ENCODE data around the gene MAP3K19. TPM values are rescaled to one million over a fixed set of nuclear protein-coding genes. Genes with fewer than 3 reads are reported as not detected.

Gene MAP3K19
- total RNA-seq, 4 donors from 2014 or later, result not detected

GRCh38 chr2:134919341-134920210 is 127.7 kb downstream of the MAP3K19 start:
- peak; percentile 24 for DNase-seq (ENCODE audit: low spot score)
- TF ChIP-seq, protein P1, sequence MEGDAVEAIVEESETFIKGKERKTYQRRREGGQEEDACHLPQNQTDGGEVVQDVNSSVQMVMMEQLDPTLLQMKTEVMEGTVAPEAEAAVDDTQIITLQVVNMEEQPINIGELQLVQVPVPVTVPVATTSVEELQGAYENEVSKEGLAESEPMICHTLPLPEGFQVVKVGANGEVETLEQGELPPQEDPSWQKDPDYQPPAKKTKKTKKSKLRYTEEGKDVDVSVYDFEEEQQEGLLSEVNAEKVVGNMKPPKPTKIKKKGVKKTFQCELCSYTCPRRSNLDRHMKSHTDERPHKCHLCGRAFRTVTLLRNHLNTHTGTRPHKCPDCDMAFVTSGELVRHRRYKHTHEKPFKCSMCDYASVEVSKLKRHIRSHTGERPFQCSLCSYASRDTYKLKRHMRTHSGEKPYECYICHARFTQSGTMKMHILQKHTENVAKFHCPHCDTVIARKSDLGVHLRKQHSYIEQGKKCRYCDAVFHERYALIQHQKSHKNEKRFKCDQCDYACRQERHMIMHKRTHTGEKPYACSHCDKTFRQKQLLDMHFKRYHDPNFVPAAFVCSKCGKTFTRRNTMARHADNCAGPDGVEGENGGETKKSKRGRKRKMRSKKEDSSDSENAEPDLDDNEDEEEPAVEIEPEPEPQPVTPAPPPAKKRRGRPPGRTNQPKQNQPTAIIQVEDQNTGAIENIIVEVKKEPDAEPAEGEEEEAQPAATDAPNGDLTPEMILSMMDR (IDR thresholded peaks at IDR 0.05), result no peak
- peak; percentile 1 for ATAC-seq (ENCODE audit: low FRiP score)

DNA sequence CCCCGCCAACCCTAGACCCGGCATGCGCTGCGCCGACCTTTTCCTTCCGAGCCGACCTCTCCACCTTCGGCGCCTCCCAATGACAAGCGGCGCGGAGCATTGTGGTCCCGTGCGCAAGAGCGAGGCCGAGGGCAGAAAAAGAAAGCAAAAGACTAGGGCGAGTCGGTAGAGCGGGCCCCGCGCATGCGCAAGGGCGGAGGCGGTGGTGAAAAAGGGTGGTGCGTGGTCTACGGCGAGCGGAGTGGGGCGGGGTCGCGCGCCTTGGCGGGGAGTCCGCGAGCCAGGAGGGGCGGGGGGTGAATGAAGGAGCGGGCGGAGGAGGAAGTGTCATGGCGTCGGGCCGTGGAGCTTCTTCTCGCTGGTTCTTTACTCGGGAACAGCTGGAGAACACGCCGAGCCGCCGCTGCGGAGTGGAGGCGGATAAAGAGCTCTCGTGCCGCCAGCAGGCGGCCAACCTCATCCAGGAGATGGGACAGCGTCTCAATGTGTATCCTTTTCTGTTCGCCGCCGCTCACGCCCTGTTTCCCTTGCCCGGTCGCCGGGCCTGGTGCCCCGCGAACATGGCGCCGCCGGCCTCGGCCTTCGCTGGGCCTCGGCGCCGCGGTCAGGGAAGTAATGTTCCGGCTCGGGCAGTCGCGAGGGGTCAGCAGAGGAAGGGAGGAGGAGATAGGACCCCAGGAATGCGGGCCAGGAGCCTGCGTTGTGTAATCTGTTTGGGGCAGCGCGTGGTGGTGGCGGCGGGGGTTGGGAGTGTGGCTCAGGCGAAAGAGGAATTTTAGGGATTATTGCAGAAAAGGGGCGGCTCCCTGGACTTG is 128.5 kb downstream of the MAP3K19 start, which contains the start of gene CCNT2:
Gene CCNT2 (plus strand): TSS at position 297 of the 815 bp plus-strand sequence. CDS start 33 bp downstream, at position 330.
- peak; percentile 99 for ATAC-seq (ENCODE audit: low FRiP score)
- TF ChIP-seq, protein P1 (IDR thresholded peaks at IDR 0.05), result no peak
- peak; percentile 82 for DNase-seq (ENCODE audit: low spot score)

DNA sequence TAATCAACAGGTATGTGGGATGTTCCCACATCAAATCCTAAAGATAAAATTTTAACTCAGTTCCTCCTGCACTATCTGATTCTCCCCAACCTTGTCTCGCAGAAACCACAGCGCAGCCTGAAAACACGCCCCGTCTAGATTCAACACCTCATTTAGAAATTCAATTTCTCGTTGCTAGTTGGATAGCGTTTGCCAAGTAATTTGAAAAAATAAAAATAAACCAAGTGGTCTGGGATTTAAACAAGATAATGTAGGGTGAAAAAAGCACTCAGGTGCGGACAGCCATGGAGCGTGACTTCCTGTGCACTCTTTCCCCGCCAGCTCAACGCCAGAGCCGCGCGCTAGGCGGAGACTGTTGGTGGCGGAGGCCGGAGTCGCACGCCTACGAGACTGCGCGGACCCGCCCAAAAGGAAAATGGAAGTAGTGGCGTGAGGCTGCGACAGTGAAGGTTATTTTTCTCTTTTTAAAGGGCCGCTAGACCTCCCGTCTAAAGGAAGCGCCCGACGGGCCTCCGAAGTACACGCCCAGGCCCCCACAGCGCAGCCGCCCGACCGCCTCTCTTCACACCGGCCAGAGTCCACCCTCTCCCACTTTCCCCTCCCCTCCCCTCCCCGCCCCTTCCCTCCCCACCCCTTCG is 129.2 kb downstream of the MAP3K19 start:
- TF ChIP-seq, protein P1 (IDR thresholded peaks at IDR 0.05), result no peak
- DNase-seq (ENCODE audit: low spot score) (peak; percentile 66), ATAC-seq (ENCODE audit: low FRiP score) (peak; percentile 89)

GRCh38 chr2:134917360-134917865 is 129.8 kb downstream of the MAP3K19 start:
- DNase-seq (ENCODE audit: low spot score) (no peak), ATAC-seq (ENCODE audit: low FRiP score) (no peak)
- TF ChIP-seq, protein P1 (IDR thresholded peaks at IDR 0.05), result no peak

Other genes with a start within 250 kb of the MAP3K19 start
- gene ACMSD, start 208.8 kb downstream of the MAP3K19 start, total RNA-seq, result not detected
- gene CCNT2, start 128.6 kb downstream of the MAP3K19 start, total RNA-seq, result 10 to 100 TPM; 23.2 to 41.8 (median 34.5) TPM
- 10 to 100 TPM; 34.4 to 53.3 (median 45.1) TPM for gene RAB3GAP1, start 4.8 kb upstream of the MAP3K19 start, total RNA-seq